SJCRH30 (cell line): ENCODE results near the gene TCEA2. TPM values are rescaled to one million over a fixed set of nuclear protein-coding genes. Genes with fewer than 3 reads are reported as not detected.
"Not testable (repeated sequence)": the region's sequence is repeated elsewhere in the genome, so short reads cannot be mapped to it uniquely, and the experiment has no call there.

Experiments used
- DNase-seq, 2 experiments: peaks; one replicate each; pipeline ENCODE4 v3.0.0-alpha.2; 2015 to 2020
- H3K27ac ChIP-seq: fragments of 250-450 bp; sonication (Bioruptor Pico); 2 replicates; pipeline ENCODE4 v1.5.1; 2020; ENCODE audit warnings: mild to moderate bottlenecking, moderate library complexity
- H3K27me3 ChIP-seq: fragments of 250-450 bp; sonication (Bioruptor Pico); 2 replicates; pipeline ENCODE4 v1.5.1; 2020; ENCODE audit warnings: mild to moderate bottlenecking, moderate library complexity
- H3K36me3 ChIP-seq: fragments of 250-450 bp; sonication (Bioruptor Pico); 2 replicates; pipeline ENCODE4 v1.5.1; 2020; ENCODE audit warnings: mild to moderate bottlenecking, moderate library complexity
- H3K4me1 ChIP-seq: fragments of 250-450 bp; sonication (Bioruptor Pico); 2 replicates; pipeline ENCODE4 v1.5.1; 2020; ENCODE audit warnings: mild to moderate bottlenecking, moderate library complexity
- H3K4me3 ChIP-seq: fragments of 250-450 bp; sonication (Bioruptor Pico); 2 replicates; pipeline ENCODE4 v1.5.1; 2020; ENCODE audit warnings: mild to moderate bottlenecking, moderate library complexity
- H3K9me3 ChIP-seq: fragments of 250-450 bp; sonication (Bioruptor Pico); replicated peaks from 2 replicates; pipeline ENCODE4 v1.5.1; 2020; ENCODE audit warnings: mild to moderate bottlenecking, moderate library complexity
- total RNA-seq: library from RNA; depleted of rRNA; stranded (reverse); fragments of >200 nt; shearing (Covaris generic); gene quantifications from 2 replicates; pipeline ENCODE4 v1.2.3, GENCODE V29; 2014

The TCEA2 gene
- total RNA-seq, 1 experiment from 2014 or later: 16.9 TPM

GRCh38 chr20:64080813-64081623 lies 18.0 kb downstream of the TCEA2 start:
- DNase-seq: no peak
- H3K4me1 ChIP-seq: peaks cover 21% of the 10 kb centered on the region
- no peak overlapping the region for H3K27ac ChIP-seq
- no peaks in the 10 kb centered on the region for H3K36me3 ChIP-seq
- H3K27me3 ChIP-seq: peaks cover 29% of the 10 kb centered on the region
- no peaks in the 10 kb centered on the region for H3K9me3 ChIP-seq
- H3K4me3 ChIP-seq: no peak overlapping the region

DNA sequence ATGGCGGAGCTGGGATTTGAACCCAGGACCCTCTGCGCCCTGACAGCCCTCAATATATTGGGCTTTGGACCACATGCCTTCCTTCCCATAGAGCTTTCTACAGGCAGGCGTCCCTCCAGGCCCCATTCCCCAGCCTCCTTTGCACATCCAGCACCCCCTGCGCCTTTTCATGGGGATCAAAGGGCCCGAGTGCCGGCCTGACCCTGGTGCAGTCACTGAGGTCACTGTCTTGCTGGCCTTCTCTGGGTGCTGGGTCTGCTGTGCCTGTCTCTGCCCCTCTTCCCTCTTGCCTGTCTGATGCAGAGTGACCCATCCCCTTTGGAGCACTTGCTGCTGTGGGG lies 18.6 kb downstream of the TCEA2 start:
- Histone ChIP-seq H3K27ac (no peak overlapping the region), H3K4me1 (peaks cover 21% of the 10 kb centered on the region), H3K4me3 (no peak overlapping the region), H3K36me3 (no peaks in the 10 kb centered on the region), H3K9me3 (0 out of 2 replicates have a peak, but pooled peaks cover 4% of the 10 kb centered on the region), H3K27me3 (peaks cover 35% of the 10 kb centered on the region)
- DNase-seq: no peak

DNA sequence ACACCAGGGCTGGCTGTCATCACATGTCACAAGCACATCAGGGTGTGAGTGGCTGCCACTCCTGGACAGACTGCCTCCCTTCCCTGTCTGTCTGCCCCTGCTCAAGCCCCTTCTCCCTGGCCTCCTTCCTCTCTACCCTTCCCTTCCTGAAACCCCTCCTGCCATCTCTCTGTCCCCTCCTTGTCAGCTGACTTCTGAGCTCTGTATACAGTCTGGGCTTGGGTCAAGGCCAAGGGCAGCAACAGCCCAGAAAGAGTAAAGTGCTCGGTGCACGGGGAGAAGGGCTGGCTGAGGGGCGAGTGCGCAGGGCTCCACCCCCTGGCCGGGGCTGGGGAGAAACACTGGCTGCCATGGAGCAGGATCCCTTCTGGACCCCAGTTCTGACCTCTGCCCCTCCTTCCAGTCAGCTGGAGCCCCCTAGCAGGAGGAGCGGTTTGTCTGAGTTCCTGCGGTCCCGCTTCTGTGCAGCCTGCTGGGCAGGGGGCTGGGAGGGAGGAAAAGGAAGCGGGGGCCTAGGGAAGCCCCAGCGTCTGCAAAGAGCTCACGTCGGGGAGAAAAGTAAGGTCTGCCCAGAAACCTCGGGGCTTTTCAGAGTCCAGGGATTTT lies 19.2 kb downstream of the TCEA2 start:
- 0 out of 2 replicates have a peak, but pooled peaks cover 4% of the 10 kb centered on the region for H3K9me3 ChIP-seq
- peaks cover 21% of the 10 kb centered on the region for H3K4me1 ChIP-seq
- H3K4me3 ChIP-seq: no peak overlapping the region
- H3K36me3 ChIP-seq: no peaks in the 10 kb centered on the region
- no peak for DNase-seq
- H3K27ac ChIP-seq: no peak overlapping the region
- H3K27me3 ChIP-seq: peaks cover 35% of the 10 kb centered on the region

DNA sequence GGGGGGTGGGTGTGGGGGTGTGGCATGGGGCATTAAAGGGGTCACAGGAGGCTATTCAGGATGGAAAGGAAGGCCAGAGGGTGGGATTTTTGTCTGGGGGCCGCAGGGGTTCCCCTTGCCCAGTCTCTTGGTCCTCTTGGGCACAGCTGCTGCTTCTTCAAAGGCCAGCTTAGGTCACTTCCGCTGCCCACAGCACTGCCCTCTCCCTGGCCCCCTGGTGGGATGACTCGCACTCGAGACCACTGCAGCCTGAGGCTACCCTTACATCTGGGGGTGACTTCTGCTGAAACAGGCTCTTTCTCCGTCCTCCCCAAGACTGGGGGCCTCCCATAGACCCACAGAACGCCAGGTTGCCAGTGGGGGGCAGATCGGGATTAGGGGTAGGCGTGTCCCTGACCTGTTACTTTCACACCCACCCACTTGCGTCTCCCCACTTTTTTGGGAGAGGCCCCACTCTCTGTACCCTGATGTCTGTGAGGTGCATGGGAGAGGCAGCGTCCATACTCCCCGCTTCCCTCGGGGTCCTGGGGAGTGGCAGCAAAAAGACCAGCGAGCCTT lies 19.9 kb downstream of the TCEA2 start:
- no peak for DNase-seq
- Histone ChIP-seq H3K36me3 (no peaks in the 10 kb centered on the region), H3K9me3 (0 out of 2 replicates have a peak, but pooled peaks cover 4% of the 10 kb centered on the region), H3K27ac (no peak overlapping the region), H3K4me3 (no peak overlapping the region), H3K4me1 (peaks cover 18% of the 10 kb centered on the region), H3K27me3 (peaks cover 35% of the 10 kb centered on the region)

GRCh38 chr20:64083378-64083803 lies 20.4 kb downstream of the TCEA2 start:
- 0 out of 2 replicates have a peak, but pooled peaks cover 4% of the 10 kb centered on the region for H3K9me3 ChIP-seq
- peaks cover 13% of the 10 kb centered on the region for H3K4me1 ChIP-seq
- peak; percentile 46 to 54 for DNase-seq
- no peaks in the 10 kb centered on the region for H3K36me3 ChIP-seq
- H3K27me3 ChIP-seq: peaks cover 35% of the 10 kb centered on the region
- H3K4me3 ChIP-seq: no peak overlapping the region
- no peak overlapping the region for H3K27ac ChIP-seq

GRCh38 chr20:64083804-64084684 lies 21.0 kb downstream of the TCEA2 start, which contains the start of gene LKAAEAR1:
TSS of gene LKAAEAR1 (minus strand) at chr20:64084398. CDS start at chr20:64084219, 179 bp downstream.
- Histone ChIP-seq H3K4me3 (no peak within 1 kb of the TSS), H3K36me3 (no peaks in the 10 kb centered on the region), H3K27ac (no peak within 1 kb of the TSS), H3K27me3 (peaks cover 35% of the 10 kb centered on the region), H3K9me3 (0 out of 2 replicates have a peak, but pooled peaks cover 4% of the 10 kb centered on the region), H3K4me1 (peaks cover 9% of the 10 kb centered on the region; the same call in 1 of the 2 replicates)
- DNase-seq: no peak

DNA sequence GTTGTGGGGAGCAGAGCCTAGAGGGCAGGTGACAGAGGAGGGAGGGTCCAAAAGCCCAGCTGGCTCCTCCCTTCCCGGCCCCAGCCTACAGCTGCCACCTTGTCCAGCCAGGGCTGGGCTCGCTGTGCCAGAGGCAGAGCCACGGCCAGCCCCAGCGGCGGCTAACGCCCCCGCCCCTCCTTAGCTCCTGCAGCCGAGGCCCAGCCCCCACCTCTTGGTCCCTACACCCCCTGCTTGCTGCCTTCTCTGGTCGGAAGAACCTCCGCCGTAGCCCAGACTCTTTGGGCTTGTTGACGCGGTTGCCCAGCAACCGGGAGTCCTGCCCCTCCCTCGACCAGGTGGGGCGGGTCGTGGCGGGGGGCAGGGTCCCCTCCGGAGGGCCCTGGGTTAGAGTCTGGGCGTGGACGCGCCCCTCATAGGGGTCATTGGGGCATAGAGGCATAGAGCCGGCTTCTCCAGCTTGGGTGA lies 21.7 kb downstream of the TCEA2 start:
- Histone ChIP-seq H3K9me3 (0 out of 2 replicates have a peak, but pooled peaks cover 4% of the 10 kb centered on the region), H3K36me3 (no peaks in the 10 kb centered on the region), H3K27me3 (peaks cover 35% of the 10 kb centered on the region), H3K4me3 (no peak overlapping the region), H3K4me1 (peaks cover 9% of the 10 kb centered on the region; the same call in 1 of the 2 replicates), H3K27ac (no peak overlapping the region)
- no peak for DNase-seq

- H3K27ac ChIP-seq: no peak overlapping the region
- H3K27me3 ChIP-seq: peaks cover 33% of the 10 kb centered on the region
- peaks cover 7% of the 10 kb centered on the region; the same call in 1 of the 2 replicates for H3K4me1 ChIP-seq
- no peak overlapping the region for H3K4me3 ChIP-seq
- DNase-seq: no peak
- 0 out of 2 replicates have a peak, but pooled peaks cover 4% of the 10 kb centered on the region for H3K9me3 ChIP-seq
- H3K36me3 ChIP-seq: no peaks in the 10 kb centered on the region
These were observed 23.8 kb downstream of the TCEA2 start for GRCh38 chr20:64086801-64087200.

DNA sequence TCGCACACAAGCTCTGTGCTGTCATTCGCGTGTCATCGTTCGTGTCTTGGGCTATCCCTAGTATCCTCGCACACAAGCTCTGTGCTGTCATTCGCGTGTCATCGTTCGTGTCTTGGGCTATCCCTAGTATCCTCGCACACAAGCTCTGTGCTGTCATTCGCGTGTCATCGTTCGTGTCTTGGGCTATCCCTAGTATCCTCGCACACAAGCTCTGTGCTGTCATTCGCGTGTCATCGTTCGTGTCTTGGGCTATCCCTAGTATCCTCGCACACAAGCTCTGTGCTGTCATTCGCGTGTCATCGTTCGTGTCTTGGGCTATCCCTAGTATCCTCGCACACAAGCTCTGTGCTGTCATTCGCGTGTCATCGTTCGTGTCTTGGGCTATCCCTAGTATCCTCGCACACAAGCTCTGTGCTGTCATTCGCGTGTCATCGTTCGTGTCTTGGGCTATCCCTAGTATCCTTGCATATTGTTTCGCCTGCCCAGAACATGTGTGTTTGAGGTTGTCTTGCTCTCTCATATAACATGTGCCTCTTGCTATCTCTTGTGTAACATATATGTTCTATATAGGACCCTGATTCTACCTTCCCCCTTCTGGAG lies 24.3 kb downstream of the TCEA2 start:
- H3K27me3 ChIP-seq: peaks cover 38% of the 10 kb centered on the region

GRCh38 chr20:64088586-64088985 lies 25.6 kb downstream of the TCEA2 start:
- H3K36me3 ChIP-seq, H3K27ac ChIP-seq, H3K4me1 ChIP-seq, H3K4me3 ChIP-seq, DNase-seq, H3K9me3 ChIP-seq: not testable (repeated sequence)
- peaks cover 39% of the 10 kb centered on the region for H3K27me3 ChIP-seq

More for the DNA sequence above, 24.3 kb downstream of the TCEA2 start:
- H3K9me3 ChIP-seq, H3K36me3 ChIP-seq, H3K4me1 ChIP-seq, H3K4me3 ChIP-seq, DNase-seq, H3K27ac ChIP-seq: not testable (repeated sequence)

DNA sequence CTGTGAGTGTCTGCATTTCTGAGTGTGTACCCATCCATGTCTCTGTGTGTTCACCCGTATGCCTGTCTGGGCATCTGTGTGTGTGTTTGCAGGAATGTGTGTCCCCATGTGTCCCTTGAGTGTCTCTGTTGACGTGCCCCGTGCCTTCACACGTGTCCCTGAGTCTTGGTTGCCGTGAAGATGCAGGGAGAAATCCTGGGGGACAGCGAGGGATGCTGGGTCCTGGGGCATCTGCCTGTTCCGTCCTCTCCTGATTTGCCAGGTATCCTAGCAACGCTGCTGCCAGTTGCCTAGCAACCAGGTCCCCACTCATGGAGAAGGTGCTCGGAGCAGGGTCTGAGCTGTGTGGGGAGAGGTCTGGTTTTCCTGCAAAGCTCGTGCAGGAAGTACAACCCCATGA lies 27.2 kb downstream of the TCEA2 start:
- no peaks in the 10 kb centered on the region for H3K4me1 ChIP-seq
- H3K27ac ChIP-seq: no peak overlapping the region
- no peaks in the 10 kb centered on the region for H3K36me3 ChIP-seq
- H3K4me3 ChIP-seq: no peak overlapping the region
- H3K9me3 ChIP-seq: 0 out of 2 replicates have a peak, but pooled peaks cover 4% of the 10 kb centered on the region
- H3K27me3 ChIP-seq: peaks cover 29% of the 10 kb centered on the region
- no peak for DNase-seq

GRCh38 chr20:64091340-64091739 lies 28.3 kb downstream of the TCEA2 start:
- no peak overlapping the region for H3K4me3 ChIP-seq
- no peaks in the 10 kb centered on the region for H3K4me1 ChIP-seq
- H3K27ac ChIP-seq: no peak overlapping the region
- H3K9me3 ChIP-seq: 0 out of 2 replicates have a peak, but pooled peaks cover 2% of the 10 kb centered on the region
- no peaks in the 10 kb centered on the region for H3K36me3 ChIP-seq
- peaks cover 19% of the 10 kb centered on the region for H3K27me3 ChIP-seq
- no peak for DNase-seq

- Histone ChIP-seq H3K27me3 (peaks cover 17% of the 10 kb centered on the region), H3K9me3 (no peaks in the 10 kb centered on the region), H3K27ac (no peak overlapping the region), H3K4me3 (no peak overlapping the region), H3K4me1 (no peaks in the 10 kb centered on the region), H3K36me3 (no peaks in the 10 kb centered on the region)
- no peak for DNase-seq
These were observed 28.8 kb downstream of the TCEA2 start for GRCh38 chr20:64091770-64092169.
